GM18507 (cell line): ENCODE measurements around the gene ZFHX2.

Experiments used
- DNase-seq: peaks from one replicate; pipeline ENCODE4 v3.0.0; 2011; ENCODE audit warnings: low read depth; ENCODE audit not compliant: insufficient read length; ENCODE audit errors: extremely low spot score
- FAIRE-seq: peaks from 2 replicates; lab custom pipeline; 2011; peaks lifted over from hg19 to GRCh38; lab: Jason Lieb, UNC

Gene ZFHX2

DNA sequence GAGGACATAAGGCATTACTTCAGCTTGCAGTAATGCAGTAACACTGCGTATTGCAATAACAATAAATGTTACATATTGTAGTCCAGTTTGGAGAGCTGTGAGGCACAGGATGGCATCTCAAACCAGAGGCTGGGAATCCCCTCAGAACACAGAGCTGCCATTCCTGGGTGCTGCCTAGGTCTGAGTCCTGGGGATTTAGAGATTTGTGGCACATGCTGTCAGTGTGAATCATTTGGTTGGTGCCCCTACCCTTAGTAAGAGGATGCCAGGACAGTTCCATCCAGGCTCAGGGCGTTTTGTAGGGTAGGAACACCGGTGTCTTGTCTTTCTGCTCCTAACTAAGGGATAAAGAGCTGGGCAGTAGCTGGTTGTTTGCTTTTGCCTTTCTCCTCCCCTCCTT lies 22.5 kb downstream of the ZFHX2 start:
- no peak for FAIRE-seq
- DNase-seq: no peak

DNA sequence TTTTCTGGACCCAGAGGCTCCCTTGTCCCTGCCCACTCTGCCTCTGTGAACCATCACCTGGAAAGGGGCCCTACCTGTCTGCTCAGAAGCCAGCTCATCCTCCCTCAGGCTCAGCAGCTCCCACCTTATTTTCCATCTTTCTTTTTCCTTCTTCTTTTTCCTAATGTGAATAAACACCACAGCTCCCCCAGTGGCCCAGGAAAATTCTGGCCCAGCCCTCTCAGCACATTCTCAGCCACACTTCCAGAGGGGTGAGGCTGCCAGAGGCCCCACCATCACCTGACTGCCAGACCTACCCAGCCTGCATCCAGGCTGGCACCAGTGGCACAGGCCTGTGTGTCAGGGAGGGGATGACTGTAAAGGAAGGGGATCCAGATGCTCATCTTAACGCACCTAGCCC lies 23.0 kb downstream of the ZFHX2 start:
- no peak for FAIRE-seq
- no peak for DNase-seq

DNA sequence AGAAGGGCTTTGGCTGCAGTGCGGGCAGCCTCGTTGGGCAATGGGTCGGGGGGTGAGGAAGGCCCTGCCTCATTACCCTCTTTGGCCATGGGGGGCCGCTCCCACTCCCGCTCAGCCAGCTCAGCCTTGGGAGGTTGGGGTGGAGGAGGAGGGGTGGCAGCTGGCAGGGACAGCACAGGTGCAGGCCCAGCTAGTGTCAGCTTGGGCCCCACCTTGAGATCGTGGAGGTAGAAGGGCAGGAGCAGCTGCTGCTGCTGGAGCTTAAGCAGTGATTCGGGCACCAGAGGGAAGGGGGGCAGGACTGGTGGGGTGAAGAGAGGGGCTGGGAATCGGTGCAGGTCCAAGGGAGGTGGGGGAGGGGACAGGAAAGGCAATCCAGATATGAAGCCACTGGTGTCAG lies 26.0 kb downstream of the ZFHX2 start:
- no peak for FAIRE-seq
- no peak for DNase-seq

DNA sequence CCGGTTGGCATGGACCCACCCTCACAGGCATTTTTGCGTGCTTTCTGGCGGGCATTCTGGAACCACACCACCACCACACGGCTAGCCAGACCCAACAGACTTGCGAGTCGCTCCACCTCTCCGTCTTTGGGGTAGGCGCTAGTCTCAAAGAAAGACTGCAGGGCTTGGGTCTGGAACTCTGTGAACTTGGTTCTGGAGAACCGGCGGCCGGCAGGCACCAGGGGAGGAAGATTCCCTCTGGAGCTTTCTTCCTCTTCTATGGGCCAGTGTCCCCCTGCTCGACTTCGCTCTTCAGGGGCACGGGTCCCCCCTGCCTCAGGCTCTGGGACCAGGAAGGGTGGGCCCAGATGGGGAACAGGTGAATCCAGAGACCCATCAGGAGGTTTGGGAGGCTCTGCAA lies 26.6 kb downstream of the ZFHX2 start:
- no peak for FAIRE-seq
- no peak for DNase-seq

DNA sequence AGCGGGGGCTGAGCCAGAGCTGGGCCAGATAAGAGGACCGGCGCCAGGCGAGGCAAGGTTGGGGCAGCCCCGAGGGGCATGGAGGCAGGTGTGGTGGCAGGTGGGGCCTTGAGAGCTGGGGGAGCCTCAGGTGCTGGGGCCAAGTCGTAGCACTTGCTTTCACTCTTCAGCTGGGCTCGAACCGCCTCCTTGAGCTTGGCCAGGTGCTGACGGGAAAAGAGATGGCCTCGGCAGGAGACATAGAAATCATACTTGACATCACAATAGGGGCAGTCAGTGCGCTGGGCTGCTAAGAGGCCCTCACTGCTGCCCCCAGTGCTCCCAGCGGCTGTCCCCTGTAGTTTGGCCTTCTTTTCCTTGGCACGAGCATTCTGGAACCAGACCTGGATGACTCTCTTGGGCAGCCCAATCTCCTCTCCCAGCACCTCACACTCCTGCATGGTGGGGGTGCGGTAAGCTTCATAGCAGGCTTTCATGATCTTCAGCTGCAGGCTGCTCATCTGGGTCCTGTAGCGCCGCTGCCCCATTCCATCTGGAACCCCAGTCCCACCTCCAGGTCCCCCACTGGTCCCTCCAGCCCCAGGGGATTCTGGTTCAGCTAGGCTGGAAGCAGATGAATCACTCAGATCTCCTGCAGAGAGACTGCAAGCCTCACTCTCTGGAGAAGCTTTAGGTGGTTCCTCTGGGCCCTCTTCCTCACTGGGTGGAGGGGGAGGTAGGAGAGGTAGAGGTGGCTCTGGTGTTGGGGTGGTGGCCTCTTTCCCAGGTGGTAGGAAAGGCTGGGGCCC lies 28.1 kb downstream of the ZFHX2 start:
- DNase-seq (no peak), FAIRE-seq (no peak)

DNA sequence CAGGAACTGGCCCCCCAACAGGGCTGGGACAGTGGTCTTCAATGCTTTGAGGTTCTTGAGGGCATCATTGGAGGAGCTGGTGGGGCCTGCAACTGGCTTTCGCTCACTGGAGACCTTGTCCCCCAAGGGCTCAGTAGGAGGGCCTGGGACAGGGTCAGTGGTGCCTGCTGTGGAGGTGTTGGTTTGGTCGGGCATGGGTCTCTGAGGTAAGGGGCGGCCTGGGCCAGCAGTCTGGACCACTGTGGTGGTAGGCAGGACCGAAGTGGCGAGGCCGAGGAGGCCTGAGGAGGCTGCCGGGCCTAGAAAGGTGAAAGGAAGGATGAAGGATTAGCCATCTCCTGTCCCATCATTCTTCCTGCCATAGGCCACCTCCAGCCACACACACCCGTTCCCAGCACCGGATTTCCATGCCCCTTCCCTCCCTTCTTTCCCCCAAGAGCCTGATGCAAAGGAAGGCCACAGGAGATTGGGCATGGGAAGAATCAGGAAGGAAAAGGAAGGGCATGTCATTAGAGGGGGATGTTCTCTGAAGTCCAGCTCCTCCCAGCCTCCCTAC lies 28.8 kb downstream of the ZFHX2 start:
- DNase-seq (no peak), FAIRE-seq (no peak)

DNA sequence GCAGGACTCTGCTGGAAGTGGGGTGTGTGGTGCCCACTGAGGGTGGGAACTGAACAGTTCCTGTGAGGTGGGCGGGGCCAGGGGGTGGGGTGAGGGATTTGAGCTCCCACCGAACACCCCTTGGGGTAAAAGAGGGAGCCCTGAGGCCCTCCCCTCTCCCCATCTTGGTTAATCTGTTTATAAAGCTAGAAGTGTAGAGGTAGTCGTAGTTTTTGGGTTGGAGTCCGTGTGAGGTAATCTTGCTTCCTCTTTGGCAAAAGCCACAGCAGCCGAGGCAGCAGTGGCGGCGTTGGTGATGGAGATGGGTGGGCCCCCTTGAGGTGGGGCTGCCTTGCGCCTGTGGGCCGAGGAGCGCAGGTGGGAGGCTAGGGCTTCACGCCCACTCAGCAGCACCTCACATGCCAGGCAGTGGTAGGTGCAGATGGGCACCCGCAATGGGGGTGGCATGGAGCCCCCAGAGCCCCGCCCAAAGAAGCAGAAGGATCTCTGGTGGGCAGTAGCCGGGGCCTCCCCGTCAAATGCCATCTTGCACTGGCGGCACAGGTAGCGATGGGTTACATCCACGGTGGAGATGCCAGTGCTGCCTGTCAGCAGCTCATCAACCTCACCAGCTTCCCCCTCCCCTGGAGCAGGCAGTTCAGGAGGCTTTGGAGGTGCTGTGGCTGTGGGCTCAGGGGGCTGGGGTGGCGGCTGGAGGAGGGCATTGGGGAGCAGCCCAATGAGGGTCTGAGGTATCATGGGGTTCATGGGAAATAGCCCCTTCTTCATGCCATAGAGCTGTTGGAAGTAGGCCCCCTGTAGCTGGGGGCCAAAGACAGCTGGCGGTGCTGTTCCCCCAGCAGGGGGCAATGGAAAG lies 29.6 kb downstream of the ZFHX2 start:
- DNase-seq (no peak), FAIRE-seq (no peak)

DNA sequence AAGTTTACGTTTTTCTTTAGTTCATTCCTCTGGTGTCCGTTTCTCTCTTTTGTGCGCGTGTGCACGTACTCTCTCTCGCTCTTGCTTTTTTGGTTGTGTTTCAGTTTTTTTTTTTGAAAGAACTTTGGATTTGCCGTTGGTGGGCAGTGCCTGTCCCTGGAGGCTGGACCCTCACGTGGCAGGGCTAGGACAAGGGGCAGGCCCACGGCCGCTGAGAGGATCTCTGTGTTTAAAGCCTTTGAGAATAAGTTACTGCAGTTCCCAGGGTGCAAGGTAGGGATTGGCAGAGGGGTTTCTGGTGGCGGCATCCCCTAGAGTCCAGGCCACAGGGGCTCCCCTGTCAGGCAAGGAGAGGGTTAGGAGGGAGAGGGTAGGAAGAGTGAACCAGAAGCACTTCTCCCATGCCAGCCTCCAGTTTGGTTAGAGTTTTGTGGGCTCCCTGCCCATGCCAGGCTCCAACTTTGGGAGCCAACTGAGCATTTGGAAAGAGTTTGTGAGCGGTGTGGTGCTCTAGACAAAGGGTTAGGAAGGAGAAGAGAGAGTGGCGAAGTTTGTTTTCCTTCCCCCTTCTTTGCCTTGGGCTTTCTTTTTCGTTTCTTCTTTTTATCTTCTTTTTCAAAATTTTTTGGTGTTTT lies 30.5 kb downstream of the ZFHX2 start:
- no peak for FAIRE-seq

DNA sequence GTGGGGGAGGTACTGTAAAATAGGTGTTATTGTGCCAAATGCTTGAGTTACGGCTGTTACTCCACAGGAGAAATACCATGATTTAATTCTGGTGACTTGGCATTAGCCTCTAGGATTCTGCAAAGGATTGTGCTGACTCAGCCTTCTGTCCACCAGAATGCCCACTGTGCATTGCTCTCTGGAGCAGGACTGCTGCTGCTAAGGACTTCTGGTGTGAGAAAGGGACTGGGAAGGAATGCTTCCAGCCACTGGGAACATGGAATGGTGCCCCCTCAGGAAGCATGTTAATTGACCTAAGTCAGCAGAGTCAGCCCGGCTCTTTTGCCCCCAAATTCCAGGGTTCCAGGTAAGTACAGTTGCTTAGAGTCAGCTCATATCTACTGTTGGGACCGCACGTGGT lies 32.9 kb downstream of the ZFHX2 start:
- no peak for DNase-seq
- FAIRE-seq: no peak

More for the DNA sequence above, 30.5 kb downstream of the ZFHX2 start:
- no peak for DNase-seq

DNA sequence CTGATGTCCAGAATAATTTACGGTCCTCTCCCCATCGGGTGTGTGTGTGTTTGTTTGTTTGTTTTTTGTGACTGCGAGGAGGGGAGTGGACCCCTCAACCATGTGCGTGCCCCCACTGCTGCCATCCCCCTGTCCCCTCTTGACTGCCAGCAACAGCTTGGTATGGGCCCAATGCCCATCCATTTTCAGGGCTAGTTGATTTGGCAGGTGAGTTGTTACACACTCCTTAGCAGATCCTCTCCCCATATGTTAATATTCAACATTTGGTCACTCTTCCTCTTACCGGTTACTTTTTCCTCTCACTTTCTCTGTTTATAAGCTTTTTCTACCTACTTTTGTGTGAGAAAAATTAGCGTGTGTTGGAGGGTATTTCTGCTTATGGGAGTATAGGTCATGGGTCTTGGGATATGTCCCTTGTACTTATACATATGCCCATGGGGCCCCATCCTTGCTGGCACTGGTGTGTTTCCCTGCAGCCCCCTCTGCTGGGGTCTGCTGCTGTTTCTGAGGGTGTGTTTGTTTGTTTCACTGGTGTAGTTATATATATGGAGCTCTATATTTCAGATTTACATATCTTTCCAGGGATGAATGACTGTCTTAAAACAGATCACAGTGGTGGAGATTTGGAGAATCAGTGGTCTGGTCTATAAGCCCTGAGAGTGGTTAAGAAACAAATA lies 33.8 kb downstream of the ZFHX2 start:
- no peak for FAIRE-seq
- no peak for DNase-seq

DNA sequence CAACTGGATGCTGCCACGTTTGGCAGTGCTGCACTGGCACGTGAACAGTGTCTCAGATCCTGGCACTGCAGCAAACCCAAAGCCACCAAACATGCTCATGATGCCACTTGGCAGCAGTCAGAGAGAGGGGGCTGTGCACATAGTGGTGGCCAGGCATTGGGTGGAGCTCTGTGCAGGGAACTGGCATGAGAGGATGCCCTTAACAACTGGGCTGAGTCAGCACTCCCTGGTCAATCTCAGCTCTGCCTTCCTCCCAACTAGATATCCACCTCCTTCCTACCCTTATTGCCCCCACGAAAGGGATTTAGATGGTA lies 37.0 kb downstream of the ZFHX2 start:
- no peak for FAIRE-seq
- no peak for DNase-seq

DNA sequence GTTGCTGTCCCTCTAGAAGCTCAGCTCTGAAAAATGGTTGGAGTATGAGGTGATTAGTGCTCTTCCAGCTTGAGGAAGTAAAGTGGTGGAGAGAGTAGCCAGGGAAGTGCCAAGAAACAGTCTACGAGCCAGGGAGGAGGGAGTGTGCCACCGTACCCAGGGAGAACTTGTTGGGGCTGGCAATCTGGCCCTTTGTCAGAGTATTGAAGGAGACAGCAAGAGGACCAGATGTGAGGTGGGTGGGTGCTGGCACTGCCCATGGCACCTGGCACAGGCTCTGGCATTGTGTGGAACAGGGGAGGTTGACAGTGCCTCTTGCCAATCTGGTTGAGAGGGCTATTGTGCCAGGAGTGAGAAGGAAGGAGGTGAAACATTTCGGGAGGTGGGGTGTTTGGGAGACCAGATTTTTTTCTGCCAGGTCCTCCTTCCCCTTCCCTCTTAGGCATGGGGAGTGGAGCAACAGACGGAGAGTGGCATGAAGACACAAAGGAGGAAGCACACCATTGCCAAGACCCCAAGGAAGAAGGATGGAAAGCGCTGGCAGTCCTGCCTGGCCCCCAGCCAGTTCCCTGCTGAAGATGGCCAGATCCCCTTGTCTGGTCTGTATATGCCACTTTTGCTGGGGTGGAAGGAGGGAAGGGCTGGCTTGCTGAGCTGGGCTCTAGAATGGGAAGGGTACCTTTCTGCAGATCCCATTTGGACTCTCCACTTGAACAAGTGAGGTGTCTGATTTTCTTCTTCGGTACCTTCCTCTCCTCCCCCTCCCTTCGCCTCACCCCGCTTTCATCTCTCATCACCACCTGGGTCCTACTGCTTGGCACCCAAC lies 37.5 kb downstream of the ZFHX2 start:
- no peak for FAIRE-seq
- no peak for DNase-seq

DNA sequence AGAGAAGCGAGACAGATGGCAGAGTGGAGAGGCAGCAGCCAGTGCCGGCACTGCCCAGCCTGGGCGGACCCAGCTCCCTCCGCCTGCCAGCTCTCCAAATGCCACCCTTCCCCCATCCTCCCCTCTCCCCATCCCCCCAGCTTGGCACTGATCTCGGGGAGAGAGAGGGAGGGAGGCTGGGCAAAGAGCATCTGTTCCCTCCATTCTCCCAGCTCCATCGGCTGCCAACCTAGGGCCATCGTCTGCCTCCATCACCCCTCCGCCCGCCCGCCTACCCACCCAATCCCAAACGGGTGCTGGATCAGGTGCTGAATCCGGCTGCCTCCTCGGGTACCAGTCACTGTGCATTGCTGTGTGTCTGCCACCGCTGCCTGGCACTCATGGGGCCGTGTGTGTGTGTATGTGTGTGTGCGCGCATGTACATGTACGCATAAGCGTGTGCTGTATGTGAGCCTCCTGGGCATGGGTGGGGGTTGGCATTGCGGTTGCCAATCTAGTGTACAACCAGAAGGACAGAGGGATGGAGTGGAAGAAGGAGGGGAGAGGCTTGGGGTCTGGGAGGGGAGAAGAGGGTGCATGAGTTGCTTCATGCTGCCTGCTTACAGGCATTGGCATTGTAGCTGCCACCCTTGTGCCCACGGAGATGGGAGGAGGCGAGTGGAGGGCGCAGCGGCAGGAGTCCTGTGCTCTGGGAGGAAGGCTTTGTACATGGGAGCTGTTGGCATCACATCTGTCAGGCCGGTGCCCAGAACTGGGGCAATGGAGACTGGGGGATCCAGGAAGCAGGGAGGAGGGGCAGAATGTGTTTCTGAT lies 38.4 kb downstream of the ZFHX2 start:
- no peak for FAIRE-seq
- DNase-seq: no peak

DNA sequence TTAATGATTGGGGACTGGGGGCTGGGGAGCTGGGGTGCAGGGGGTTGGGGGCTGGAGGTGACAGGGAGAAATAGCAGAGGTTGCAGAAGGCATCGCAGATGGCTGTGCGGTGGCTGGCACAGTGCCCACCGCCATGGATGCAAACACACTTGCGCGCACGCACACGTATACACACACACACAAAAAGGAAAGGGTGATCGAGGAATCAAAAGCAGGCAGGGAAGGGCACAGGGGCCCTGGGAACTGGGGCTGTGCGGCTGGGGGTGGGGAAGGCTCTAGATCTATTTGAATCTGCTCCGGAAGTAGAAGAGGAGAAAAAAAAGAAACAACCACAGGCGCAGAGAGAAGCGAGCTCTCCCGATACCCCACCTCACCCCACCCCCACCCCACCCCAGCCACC lies 39.4 kb downstream of the ZFHX2 start:
- FAIRE-seq (no peak), DNase-seq (no peak)

DNA sequence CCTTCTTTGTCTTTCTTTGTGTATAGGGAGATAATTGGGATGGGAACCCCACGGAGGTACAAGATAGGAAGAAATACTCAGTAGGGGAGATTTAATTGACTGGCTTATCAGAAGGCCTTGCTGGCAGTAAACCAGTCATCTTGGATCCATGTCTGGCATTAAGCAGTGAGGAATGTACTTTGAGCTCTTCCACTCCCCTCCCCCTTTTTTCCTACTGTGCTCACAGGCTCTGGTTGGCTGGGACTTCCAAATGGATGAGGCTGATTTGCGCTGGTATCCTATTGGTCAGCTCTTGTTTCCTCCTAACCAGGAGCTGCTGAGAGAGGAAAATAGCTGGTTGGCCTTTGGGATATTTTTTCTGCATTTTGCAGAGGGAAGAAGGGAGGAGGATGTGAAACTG lies 57.3 kb downstream of the ZFHX2 start:
- no peak for FAIRE-seq
- DNase-seq: no peak

DNA sequence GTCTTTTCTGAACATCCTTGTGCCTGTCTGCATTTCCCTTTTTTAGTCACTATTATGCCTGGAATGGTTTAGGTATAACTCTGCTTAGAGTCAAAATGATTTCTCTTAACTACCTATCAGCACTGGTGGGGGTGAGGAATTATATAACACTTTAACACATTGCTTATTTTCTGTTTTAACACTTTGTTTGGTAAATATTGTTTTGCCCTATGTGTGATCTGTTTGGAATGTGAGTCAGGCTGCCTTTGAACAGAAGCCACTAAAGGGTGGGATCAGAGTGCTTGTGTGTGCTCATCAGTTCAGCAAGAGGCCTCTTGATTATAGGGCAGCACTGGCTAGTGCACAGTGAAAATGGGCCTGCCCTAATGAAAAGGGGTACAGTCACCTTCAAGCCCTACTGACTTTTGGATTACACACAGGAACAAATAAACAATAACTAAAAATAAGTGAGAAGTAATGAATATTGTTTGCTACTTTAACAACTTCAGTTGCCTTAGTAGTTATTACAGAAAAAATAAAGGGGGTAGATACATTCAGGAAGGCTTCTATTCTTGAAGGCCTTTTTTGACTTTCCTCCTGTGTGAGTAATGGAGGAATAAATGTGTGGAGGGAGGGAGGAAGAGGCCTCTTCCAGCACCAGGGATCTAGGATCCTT lies 58.8 kb downstream of the ZFHX2 start:
- FAIRE-seq: no peak

DNA sequence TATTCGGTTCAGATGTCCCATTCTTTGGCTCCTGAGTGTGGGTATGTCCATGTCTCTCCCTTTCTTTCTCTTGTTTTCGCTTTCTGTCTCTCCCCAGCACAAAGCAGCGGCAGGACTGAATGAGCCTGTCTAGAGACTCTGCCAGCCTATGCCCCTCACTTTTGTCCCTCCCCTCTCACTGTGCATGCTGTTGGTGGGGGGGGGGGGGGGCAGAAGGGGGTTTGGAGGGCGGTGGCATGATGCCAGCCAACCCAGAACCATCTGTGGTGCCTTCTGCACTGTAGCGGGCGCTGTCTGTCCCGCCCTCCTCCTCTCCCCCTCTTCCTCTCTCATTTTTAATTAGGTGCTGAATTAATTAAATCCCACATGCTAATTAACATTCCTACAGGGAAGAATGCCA lies 64.3 kb downstream of the ZFHX2 start:
- FAIRE-seq: no peak
- DNase-seq: no peak

More for the DNA sequence above, 58.8 kb downstream of the ZFHX2 start:
- no peak for DNase-seq

DNA sequence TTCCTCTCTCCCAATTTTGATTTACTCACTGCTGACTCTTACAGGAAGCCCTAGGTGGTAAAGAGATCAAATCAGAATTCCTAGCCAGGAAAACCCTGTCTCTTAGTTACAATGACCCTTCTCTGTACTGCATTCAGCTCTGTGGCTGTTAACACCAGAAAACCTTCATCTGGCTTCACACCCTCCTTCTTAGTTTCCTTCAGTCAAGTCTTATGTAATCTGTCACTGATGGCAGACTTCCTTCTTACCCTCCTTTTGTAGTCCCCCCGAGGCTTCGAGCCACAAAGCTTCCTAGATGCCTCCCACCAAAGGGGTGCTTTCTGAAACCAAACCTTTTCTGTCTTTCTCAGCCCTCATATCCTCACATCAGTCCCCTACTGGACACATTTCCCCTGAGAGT lies 65.5 kb downstream of the ZFHX2 start:
- DNase-seq (no peak), FAIRE-seq (no peak)
